HUES64 (cell line): ENCODE results near the gene VAMP3. TPM values are rescaled to one million over a fixed set of nuclear protein-coding genes. Genes with fewer than 3 reads are reported as not detected.

Experiments
- H3K27ac ChIP-seq: 2 replicates; pipeline ENCODE4 v1.7.0; 2013; ENCODE audit warnings: low read depth, low read length, inconsistent platforms
- H3K27me3 ChIP-seq: 2 replicates; pipeline ENCODE4 v1.6.1; 2013; ENCODE audit warnings: mild to moderate bottlenecking, low read length; ENCODE audit not compliant: insufficient read depth
- H3K36me3 ChIP-seq: 2 replicates; pipeline ENCODE4 v1.6.1; 2013; ENCODE audit warnings: mild to moderate bottlenecking, low read length; ENCODE audit not compliant: insufficient read depth
- H3K4me1 ChIP-seq: 2 replicates; pipeline ENCODE4 v1.6.1; 2013; ENCODE audit warnings: mild to moderate bottlenecking, low read length, moderate library complexity; ENCODE audit not compliant: insufficient read depth
- H3K4me3 ChIP-seq: 2 replicates; pipeline ENCODE4 v1.5.1; 2013; ENCODE audit warnings: mild to moderate bottlenecking, low read length, moderate library complexity
- H3K9ac ChIP-seq: 2 replicates; pipeline ENCODE4 v1.6.1; 2013; ENCODE audit warnings: mild to moderate bottlenecking, low read depth, low read length
- H3K9me3 ChIP-seq: 2 replicates; pipeline ENCODE4 v1.6.1; 2013; ENCODE audit warnings: low read depth, low read length; ENCODE audit not compliant: insufficient read depth
- WGBS: fragments of 150-250, 120-280 bp; methylation state at CpG from one replicate; pipeline ENCODE4 v1.1.7; 2013; ENCODE audit warnings: missing lambda C conversion rate; 5-methylcytosine and 5-hydroxymethylcytosine counted together
- polyA plus RNA-seq, 2 experiments: library from polyadenylated mRNA; stranded (reverse); fragments of 50-300 nt; gene quantifications; one replicate each; pipeline ENCODE4 v1.2.3, GENCODE V29; 2013

VAMP3 gene
- polyA plus RNA-seq (2013, experiment 1 of 2), result 39.9 TPM
- polyA plus RNA-seq (2013, experiment 2 of 2), result 49.4 TPM

- under 1% methylated on average over 96 of the region's 97 CpGs for WGBS
- Histone ChIP-seq H3K36me3 (peaks cover 23% of the 10 kb centered on the region), H3K27ac (peak within 1 kb of the TSS; percentile 87; the same call in 1 of the 2 replicates), H3K27me3 (no peaks in the 10 kb centered on the region), H3K9ac (peak within 1 kb of the TSS; percentile 81), H3K4me1 (peaks cover 9% of the 10 kb centered on the region), H3K4me3 (peak within 1 kb of the TSS; percentile 83), H3K9me3 (no peaks in the 10 kb centered on the region)
Measured at GRCh38 chr1:7770997-7771822, at the start of gene VAMP3. VAMP3 (plus strand) TSS chr1:7771296; CDS start chr1:7771384, 88 bp downstream.

DNA sequence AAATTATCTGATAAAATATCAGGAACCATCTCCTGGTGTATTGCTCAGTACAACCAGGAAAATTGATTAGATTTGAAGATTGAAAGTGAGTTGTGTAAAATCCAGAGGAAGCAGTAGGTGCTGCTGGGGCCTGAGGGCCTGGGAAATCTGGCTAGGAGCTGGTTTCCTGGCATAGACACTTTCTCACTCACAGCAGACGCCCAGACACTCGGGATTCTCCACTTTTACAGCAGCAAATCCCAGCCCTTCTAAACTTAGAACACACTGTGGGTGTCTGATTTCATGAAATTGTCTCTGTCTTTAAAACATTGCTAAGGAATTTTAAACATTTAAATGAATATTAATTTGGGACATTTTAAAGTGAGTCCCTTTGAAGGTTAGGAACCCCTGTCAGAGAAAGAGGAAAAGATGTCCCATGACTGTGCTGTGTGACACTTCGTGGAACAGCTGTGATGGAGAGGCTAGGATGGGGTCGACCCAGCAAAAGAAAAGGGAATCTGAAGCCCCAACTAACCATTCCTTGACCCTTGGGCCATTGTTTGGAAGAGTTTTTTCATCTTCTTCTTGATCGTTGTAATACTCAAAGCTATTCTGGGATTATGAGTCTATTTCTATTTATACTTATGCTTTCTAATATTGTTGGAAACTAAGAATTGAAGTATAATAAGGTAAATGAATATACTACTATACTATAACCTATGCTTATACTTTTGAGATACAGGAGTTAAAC is 49.0 kb upstream of the VAMP3 start:
- H3K27me3 ChIP-seq, result no peaks in the 10 kb centered on the region
- no peak overlapping the region for H3K4me3 ChIP-seq
- H3K27ac ChIP-seq, result no peak overlapping the region
- no peaks in the 10 kb centered on the region for H3K36me3 ChIP-seq
- peaks cover 5% of the 10 kb centered on the region; the same call in 1 of the 2 replicates for H3K4me1 ChIP-seq
- no peaks in the 10 kb centered on the region for H3K9me3 ChIP-seq
- 84% methylated on average over 4 of the region's 5 CpGs for WGBS
- no peak overlapping the region for H3K9ac ChIP-seq

DNA sequence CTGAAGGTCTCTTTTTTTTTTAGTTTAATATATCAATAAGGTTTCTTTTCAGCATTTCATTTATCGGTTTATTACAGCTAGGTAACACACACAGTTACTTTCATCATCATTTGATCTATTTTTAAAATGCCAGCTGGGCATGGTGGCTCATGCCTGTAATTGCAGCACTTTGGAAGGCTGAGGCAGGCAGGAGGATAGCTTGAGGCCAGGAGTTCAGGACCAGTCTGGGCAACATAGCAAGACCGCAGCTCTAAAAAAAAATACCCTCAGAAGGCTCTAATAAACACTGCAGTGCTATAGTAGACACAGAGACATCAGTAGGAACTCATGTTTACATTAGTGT is 48.5 kb upstream of the VAMP3 start:
- H3K9ac ChIP-seq, result no peak overlapping the region
- 91% methylated on average over 1 of the region's 2 CpGs for WGBS

DNA sequence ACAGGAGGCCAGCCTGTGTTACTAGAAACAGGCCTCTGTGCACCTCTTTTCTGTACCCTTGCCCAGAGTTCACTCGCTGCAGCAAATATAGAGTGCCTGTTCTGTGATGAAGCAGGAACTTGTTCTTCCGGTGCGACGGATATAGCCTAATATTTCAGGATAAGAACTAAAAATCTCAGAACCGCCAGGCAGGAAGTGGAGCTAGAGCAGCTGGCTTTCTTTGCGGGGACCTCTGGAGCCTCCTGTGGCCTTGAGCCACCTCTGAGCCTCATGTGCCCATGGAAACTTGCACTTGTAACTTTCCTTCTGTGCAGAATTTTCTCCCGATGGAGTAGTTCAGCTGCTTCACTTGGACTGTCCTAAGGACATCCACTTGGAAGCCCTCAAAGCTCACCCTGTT is 44.5 kb upstream of the VAMP3 start:
- Histone ChIP-seq H3K9me3 (no peaks in the 10 kb centered on the region), H3K36me3 (no peaks in the 10 kb centered on the region), H3K9ac (no peak overlapping the region), H3K4me3 (no peak overlapping the region), H3K4me1 (no peaks in the 10 kb centered on the region), H3K27ac (no peak overlapping the region), H3K27me3 (no peaks in the 10 kb centered on the region)
- WGBS, result 96% methylated on average over 7 of the region's 7 CpGs

More for the DNA sequence above, 48.5 kb upstream of the VAMP3 start:
- no peak overlapping the region for H3K27ac ChIP-seq
- no peaks in the 10 kb centered on the region for H3K9me3 ChIP-seq
- no peaks in the 10 kb centered on the region for H3K36me3 ChIP-seq
- no peaks in the 10 kb centered on the region for H3K27me3 ChIP-seq
- H3K4me3 ChIP-seq, result no peak overlapping the region
- H3K4me1 ChIP-seq, result peaks cover 5% of the 10 kb centered on the region; the same call in 1 of the 2 replicates

DNA sequence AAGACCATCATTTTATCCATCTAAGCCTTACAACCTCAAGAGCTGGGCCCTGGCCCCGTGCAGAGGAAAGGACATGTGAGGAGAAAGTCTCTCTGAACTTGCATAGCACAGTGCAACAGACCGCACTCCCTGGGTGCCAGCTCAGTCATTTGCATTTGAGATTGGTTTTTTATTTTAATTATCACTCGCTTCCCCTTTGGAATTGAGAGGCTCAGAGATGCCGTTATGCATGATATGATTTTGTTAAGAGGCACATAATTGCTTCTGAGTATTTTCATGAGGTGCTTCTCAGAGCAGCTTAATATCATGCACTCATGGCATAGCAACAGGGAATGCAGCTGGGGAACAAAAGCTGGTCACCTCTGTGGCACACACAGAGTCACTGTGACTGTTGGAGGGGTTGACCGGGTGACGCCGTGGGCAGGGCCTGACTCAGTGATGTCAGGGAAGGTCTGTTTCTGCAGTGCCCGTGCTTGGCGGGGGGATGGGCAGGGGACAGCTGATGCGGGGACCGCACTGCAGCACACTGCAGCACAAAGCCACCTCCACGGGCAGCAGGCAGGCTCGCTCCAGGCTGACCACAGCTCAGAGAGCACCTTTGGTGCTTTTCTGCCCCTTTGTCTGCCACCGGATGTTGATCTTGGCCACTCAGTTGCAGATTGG is 43.2 kb upstream of the VAMP3 start:
- H3K4me1 ChIP-seq, result no peaks in the 10 kb centered on the region
- WGBS, result 84% methylated on average over 14 of the region's 14 CpGs

DNA sequence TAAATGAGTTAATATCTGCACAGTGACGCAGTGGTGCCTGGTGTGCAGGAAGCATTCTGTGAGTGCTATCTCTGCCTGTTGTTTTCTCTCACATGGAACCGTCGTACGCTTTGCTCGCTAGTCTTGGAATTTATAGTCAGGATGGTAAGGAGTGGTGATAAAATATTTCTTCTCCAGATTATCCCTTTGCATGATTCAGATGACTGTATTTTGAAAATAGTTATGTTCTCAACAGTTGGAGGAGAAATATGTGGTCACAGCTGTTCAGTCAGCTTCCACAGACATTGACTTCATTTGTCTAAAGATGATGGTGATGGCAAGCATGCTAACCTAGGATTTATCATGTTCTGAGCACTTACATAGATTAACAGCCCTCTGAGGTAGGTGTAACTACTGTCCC is 41.3 kb upstream of the VAMP3 start:
- H3K27me3 ChIP-seq, result no peaks in the 10 kb centered on the region
- H3K36me3 ChIP-seq, result no peaks in the 10 kb centered on the region
- 98% methylated on average over 5 of the region's 5 CpGs for WGBS
- H3K9me3 ChIP-seq, result no peaks in the 10 kb centered on the region
- H3K4me1 ChIP-seq, result no peaks in the 10 kb centered on the region
- no peak overlapping the region for H3K9ac ChIP-seq
- no peak overlapping the region for H3K27ac ChIP-seq
- H3K4me3 ChIP-seq, result no peak overlapping the region

More for the DNA sequence above, 43.2 kb upstream of the VAMP3 start:
- H3K9me3 ChIP-seq, result no peaks in the 10 kb centered on the region
- H3K4me3 ChIP-seq, result no peak overlapping the region
- H3K27me3 ChIP-seq, result no peaks in the 10 kb centered on the region
- no peaks in the 10 kb centered on the region for H3K36me3 ChIP-seq
- H3K9ac ChIP-seq, result no peak overlapping the region
- H3K27ac ChIP-seq, result no peak overlapping the region

DNA sequence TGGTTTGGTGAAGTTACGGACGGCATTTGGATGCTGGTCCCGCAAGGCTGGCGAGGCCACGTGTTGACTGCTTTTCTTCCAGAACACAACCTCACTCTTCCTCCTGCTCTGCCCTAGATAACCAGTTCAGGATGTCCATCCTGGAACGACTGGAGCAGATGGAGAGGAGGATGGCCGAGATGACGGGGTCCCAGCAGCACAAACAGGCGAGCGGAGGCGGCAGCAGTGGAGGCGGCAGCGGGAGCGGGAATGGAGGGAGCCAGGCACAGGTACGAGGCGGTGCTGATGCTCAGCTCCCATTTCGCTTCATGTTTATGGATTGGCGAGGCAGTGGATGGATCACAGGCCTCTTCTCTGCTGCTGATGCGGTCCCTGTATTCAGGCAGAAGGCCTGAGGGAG is 38.8 kb upstream of the VAMP3 start:
- H3K9ac ChIP-seq, result no peak overlapping the region
- WGBS, result 94% methylated on average over 19 of the region's 19 CpGs
- no peak overlapping the region for H3K27ac ChIP-seq
- H3K4me1 ChIP-seq, result no peaks in the 10 kb centered on the region
- H3K4me3 ChIP-seq, result no peak overlapping the region
- no peaks in the 10 kb centered on the region for H3K9me3 ChIP-seq
- no peaks in the 10 kb centered on the region for H3K27me3 ChIP-seq
- H3K36me3 ChIP-seq, result peaks cover 6% of the 10 kb centered on the region

- Histone ChIP-seq H3K36me3 (peaks cover 16% of the 10 kb centered on the region), H3K9me3 (no peaks in the 10 kb centered on the region), H3K4me1 (no peaks in the 10 kb centered on the region), H3K9ac (no peak overlapping the region), H3K27ac (no peak overlapping the region), H3K4me3 (no peak overlapping the region), H3K27me3 (no peaks in the 10 kb centered on the region)
- WGBS, result no CpG with 5 or more reads among the region's 2 CpGs
Measured at GRCh38 chr1:7733276-7733675, 37.8 kb upstream of the VAMP3 start.

DNA sequence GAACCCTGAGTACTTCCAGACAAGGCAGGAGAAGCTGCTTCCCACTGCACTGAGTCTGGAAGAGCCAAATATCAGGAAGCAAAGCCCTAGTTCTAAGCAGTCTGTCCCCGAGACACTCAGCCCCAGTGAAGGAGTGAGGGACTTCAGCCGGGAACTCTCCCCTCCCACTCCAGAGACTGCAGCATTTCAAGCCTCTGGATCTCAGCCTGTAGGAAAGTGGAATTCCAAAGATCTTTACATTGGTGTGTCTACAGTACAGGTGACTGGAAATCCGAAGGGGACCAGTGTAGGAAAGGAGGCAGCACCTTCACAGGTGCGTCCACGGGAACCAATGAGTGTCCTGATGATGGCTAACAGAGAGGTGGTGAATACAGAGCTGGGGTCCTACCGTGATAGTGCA is 33.1 kb upstream of the VAMP3 start:
- Histone ChIP-seq H3K4me3 (no peak overlapping the region), H3K27ac (no peak overlapping the region), H3K4me1 (no peaks in the 10 kb centered on the region), H3K36me3 (peaks cover 25% of the 10 kb centered on the region), H3K9me3 (no peaks in the 10 kb centered on the region), H3K27me3 (no peaks in the 10 kb centered on the region), H3K9ac (no peak overlapping the region)
- WGBS, result 94% methylated on average over 6 of the region's 6 CpGs

DNA sequence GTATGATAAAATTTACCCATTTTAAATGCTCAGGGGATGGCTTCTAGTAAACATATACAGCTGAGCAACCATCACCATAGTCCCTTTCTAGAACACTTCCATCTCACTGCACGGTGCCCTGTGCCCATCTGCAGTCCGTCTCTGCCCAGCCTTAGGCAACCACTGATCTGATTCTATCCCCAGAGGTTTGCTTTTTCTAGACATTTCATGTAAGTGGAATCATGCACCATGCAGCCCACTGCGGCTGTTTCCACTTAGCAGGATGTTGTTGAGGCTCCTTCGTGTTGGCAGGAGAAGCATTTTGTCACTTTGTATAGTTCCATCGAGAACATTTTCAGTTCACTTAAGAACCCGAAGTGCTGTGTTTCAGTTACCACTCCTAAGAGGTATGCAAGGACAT is 27.8 kb upstream of the VAMP3 start:
- no peaks in the 10 kb centered on the region for H3K4me1 ChIP-seq
- H3K4me3 ChIP-seq, result no peak overlapping the region
- WGBS, result 94% methylated on average over 6 of the region's 6 CpGs
- peaks cover 25% of the 10 kb centered on the region for H3K36me3 ChIP-seq
- H3K27me3 ChIP-seq, result no peaks in the 10 kb centered on the region
- no peak overlapping the region for H3K27ac ChIP-seq
- no peak overlapping the region for H3K9ac ChIP-seq
- H3K9me3 ChIP-seq, result no peaks in the 10 kb centered on the region

DNA sequence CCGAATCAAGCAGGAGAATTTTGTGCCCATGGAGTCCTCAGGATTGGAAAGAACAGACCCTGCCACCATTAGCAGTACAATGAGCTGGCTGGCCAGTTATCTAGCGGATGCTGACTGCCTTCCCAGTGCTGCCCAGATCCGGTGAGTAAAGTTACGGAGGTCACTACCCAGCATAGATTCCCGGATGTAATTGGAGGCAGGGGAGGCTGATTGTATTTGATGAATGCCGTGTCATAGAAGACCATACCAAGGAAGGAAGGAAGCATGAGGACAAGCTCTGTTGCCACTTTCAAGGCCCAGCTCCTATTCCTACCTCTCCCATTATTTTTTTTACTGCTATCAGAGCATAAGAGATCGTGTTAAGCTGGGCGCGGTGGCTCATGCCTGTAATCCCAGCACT is 26.2 kb upstream of the VAMP3 start:
- Histone ChIP-seq H3K9ac (no peak overlapping the region), H3K9me3 (no peaks in the 10 kb centered on the region), H3K4me3 (no peak overlapping the region), H3K27ac (no peak overlapping the region), H3K27me3 (no peaks in the 10 kb centered on the region), H3K36me3 (peaks cover 20% of the 10 kb centered on the region), H3K4me1 (no peaks in the 10 kb centered on the region)
- WGBS, result 93% methylated on average over 9 of the region's 9 CpGs
